Panc1 (cell line): ENCODE results near the gene CNPY3. TPM values are rescaled to one million over a fixed set of nuclear protein-coding genes. Genes with fewer than 3 reads are reported as not detected.

Source experiments
- ATAC-seq: fragments of 200-7000 bp; cut with Tn5 transposase; 2 replicates; pipeline ENCODE4 v1.9.1; 2020; ENCODE audit warnings: mild to moderate bottlenecking, moderate library complexity
- BruUV-seq: library from RNA; stranded (reverse); fragments of 400-500 nt; replicated peaks from 2 replicates; lab custom pipeline; 2021; lab: Mats Ljungman, UMichigan
- CTCF ChIA-PET: fragments of 300-600 bp; sonication (Branson Sonifier 250); formaldehyde crosslinking; loops from one replicate; lab custom pipeline; 2022; ENCODE audit warnings: antibody characterized with exemption; lab: Charles Lee
- POLR2A ChIA-PET: fragments of 300-600 bp; sonication (Branson Sonifier 250); formaldehyde crosslinking; loops from one replicate; lab custom pipeline; 2022; ENCODE audit warnings: antibody characterized with exemption; lab: Charles Lee
- DNase-seq: peaks from one replicate; pipeline ENCODE4 v3.0.0-alpha.2; 2010; ENCODE audit warnings: low read depth, low spot score
- H3K27ac ChIP-seq: 2 replicates; pipeline ENCODE4 v1.5.1; 2011; ENCODE audit warnings: mild to moderate bottlenecking, low read length, inconsistent platforms
- H3K27me3 ChIP-seq: fragments of 200-500 bp; sonication (Bioruptor generic); 2 replicates; pipeline ENCODE4 v1.6.0; 2014; ENCODE audit warnings: low read length, inconsistent platforms; ENCODE audit not compliant: control insufficient read depth, insufficient read depth
- H3K36me3 ChIP-seq: fragments of 200-500 bp; sonication (Bioruptor generic); 2 replicates; pipeline ENCODE4 v1.5.1; 2014; ENCODE audit warnings: inconsistent platforms, mild to moderate bottlenecking, low read length, moderate library complexity; ENCODE audit not compliant: control insufficient read depth, insufficient read depth
- H3K4me1 ChIP-seq: 2 replicates; pipeline ENCODE4 v1.5.1; 2011; ENCODE audit warnings: inconsistent platforms, mild to moderate bottlenecking, low read length, moderate library complexity; ENCODE audit not compliant: control insufficient read depth, insufficient read depth
- H3K4me3 ChIP-seq, 2 experiments: 2 replicates each; pipeline ENCODE4 v1.5.1; 2011 to 2012; ENCODE audit warnings: low read depth in 2 of 2, low read length in 2 of 2, mild to moderate bottlenecking in 2 of 2, inconsistent platforms in 1 of 2, moderate library complexity in 1 of 2
- H3K9me3 ChIP-seq: fragments of 200-500 bp; sonication (Bioruptor generic); 2 replicates; pipeline ENCODE4 v1.5.1; 2014; ENCODE audit warnings: low read depth, mild to moderate bottlenecking, inconsistent platforms, low read length, moderate library complexity; ENCODE audit not compliant: control insufficient read depth, insufficient read depth
- POLR2AphosphoS5 ChIP-seq: IDR thresholded peaks from 2 replicates; pipeline ENCODE4 v1.6.1; 2012; ENCODE audit warnings: mild to moderate bottlenecking, low read depth, low read length, moderate library complexity
- SIN3A ChIP-seq: IDR thresholded peaks from 2 replicates; pipeline ENCODE4 v1.6.1; 2012; ENCODE audit warnings: low read depth, mild to moderate bottlenecking, low read length, moderate library complexity, borderline replicate concordance; ENCODE audit not compliant: insufficient read depth
- in situ Hi-C: cut with HindIII; loops from 2 replicates; pipeline ENCODE4 v1.10.0; 2016; ENCODE audit warnings: low sequenced_read_pairs, low pct_unique_long_range_greater_than_20kb
- intact Hi-C: fragments of 100-400 bp; cut with micrococcal nuclease; formaldehyde crosslinking; loops from one replicate; pipeline ENCODE4 v1.10.0; 2022; ENCODE audit not compliant: unreplicated experiment
- total RNA-seq: library from RNA; stranded (reverse); gene quantifications from one replicate; pipeline ENCODE4 v1.2.1, GENCODE V29; 2021; ENCODE audit not compliant: unreplicated experiment
- TF ChIP-seq, protein P1 (sequence below), 2 experiments: IDR thresholded peaks; 2 replicates each; pipeline ENCODE4 v1.6.1; 2011 to 2012; ENCODE audit warnings: low read depth in 2 of 2, control low read depth in 1 of 2, low read length in 1 of 2, mild to moderate bottlenecking in 1 of 2, moderate library complexity in 1 of 2; ENCODE audit not compliant: insufficient read depth in 1 of 2
- TF ChIP-seq, protein P2 (sequence below): fragments of 450-650 bp; IDR thresholded peaks from 2 replicates; pipeline ENCODE4 v1.5.1; 2017; ENCODE audit warnings: mild to moderate bottlenecking

Gene CNPY3
- total RNA-seq, 1 experiment from 2014 or later: 72.8 TPM

DNA sequence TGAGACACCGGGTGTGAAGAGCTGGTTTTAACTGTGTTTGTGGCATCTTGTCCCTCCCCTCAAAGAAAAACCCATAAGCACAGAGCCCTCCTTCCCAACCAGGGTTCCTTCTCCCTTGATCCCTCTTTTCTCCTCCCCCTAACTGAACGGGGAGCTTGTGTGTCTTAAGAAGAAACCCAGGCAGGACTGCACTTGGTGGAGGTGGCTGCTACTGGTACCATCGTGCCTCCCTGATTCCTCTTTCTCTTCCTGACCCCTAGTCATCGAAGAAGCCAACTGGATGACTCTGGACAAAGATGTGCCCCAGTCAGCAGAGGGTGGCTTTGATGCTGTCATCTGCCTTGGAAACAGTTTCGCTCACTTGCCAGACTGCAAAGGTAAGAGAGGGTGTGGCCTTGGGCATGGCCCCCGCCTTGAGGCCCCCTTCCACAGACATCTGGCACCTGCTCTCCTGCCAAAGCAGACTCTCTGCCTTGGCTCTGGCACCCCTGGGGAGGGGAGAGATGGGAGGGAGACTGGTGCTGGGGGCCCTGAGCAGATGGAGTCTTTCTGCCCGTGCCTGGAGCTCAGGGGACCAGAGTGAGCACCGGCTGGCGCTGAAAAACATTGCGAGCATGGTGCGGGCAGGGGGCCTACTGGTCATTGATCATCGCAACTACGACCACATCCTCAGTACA lies 33.4 kb downstream of the CNPY3 start:
- in situ Hi-C loops: no loop called here
- peaks cover 7% of the 10 kb centered on the region for H3K4me1 ChIP-seq
- no TSS peak for BruUV-seq

DNA sequence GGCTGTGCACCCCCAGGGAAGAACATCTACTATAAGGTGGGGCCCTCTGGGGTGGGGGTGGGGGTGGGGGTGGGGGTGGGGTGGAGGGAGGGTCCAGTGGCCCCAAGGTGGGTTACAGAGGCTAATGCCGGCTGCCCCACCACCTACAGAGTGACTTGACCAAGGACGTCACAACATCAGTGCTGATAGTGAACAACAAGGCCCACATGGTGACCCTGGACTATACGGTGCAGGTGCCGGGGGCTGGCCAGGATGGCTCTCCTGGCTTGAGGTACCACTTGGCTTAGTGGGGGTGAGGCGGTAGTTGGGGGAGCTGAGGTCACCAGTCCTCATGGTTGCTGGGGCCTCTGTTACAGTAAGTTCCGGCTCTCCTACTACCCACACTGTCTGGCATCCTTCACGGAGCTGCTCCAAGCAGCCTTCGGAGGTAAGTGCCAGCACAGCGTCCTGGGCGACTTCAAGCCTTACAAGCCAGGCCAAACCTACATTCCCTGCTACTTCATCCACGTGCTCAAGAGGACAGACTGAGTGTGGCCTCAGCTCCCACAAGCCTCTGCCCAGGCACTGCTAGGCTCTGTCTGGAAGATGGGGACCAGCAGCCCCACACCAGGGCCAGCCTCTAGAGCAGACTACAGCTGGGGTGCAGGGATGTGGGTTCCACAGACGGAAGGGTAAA lies 34.0 kb downstream of the CNPY3 start:
- no peaks in the 10 kb centered on the region for H3K27me3 ChIP-seq
- BruUV-seq: no TSS peak
- intact Hi-C loops: loop anchor here (10.0 kb wide), 1 partner anchor 59 kb away; no protein-coding TSS in a partner anchor
- TF ChIP-seq, protein P1, sequence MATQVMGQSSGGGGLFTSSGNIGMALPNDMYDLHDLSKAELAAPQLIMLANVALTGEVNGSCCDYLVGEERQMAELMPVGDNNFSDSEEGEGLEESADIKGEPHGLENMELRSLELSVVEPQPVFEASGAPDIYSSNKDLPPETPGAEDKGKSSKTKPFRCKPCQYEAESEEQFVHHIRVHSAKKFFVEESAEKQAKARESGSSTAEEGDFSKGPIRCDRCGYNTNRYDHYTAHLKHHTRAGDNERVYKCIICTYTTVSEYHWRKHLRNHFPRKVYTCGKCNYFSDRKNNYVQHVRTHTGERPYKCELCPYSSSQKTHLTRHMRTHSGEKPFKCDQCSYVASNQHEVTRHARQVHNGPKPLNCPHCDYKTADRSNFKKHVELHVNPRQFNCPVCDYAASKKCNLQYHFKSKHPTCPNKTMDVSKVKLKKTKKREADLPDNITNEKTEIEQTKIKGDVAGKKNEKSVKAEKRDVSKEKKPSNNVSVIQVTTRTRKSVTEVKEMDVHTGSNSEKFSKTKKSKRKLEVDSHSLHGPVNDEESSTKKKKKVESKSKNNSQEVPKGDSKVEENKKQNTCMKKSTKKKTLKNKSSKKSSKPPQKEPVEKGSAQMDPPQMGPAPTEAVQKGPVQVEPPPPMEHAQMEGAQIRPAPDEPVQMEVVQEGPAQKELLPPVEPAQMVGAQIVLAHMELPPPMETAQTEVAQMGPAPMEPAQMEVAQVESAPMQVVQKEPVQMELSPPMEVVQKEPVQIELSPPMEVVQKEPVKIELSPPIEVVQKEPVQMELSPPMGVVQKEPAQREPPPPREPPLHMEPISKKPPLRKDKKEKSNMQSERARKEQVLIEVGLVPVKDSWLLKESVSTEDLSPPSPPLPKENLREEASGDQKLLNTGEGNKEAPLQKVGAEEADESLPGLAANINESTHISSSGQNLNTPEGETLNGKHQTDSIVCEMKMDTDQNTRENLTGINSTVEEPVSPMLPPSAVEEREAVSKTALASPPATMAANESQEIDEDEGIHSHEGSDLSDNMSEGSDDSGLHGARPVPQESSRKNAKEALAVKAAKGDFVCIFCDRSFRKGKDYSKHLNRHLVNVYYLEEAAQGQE (IDR thresholded peaks at IDR 0.05; ENCODE audit: insufficient read depth in 1 of 2, low read depth in 2 of 2, low read length in 1 of 2): no peak
- TF ChIP-seq, protein P2, sequence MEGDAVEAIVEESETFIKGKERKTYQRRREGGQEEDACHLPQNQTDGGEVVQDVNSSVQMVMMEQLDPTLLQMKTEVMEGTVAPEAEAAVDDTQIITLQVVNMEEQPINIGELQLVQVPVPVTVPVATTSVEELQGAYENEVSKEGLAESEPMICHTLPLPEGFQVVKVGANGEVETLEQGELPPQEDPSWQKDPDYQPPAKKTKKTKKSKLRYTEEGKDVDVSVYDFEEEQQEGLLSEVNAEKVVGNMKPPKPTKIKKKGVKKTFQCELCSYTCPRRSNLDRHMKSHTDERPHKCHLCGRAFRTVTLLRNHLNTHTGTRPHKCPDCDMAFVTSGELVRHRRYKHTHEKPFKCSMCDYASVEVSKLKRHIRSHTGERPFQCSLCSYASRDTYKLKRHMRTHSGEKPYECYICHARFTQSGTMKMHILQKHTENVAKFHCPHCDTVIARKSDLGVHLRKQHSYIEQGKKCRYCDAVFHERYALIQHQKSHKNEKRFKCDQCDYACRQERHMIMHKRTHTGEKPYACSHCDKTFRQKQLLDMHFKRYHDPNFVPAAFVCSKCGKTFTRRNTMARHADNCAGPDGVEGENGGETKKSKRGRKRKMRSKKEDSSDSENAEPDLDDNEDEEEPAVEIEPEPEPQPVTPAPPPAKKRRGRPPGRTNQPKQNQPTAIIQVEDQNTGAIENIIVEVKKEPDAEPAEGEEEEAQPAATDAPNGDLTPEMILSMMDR: no peak
- TF ChIP-seq SIN3A: no peak
- no peak for TF ChIP-seq POLR2AphosphoS5
- H3K4me1 ChIP-seq: peaks cover 7% of the 10 kb centered on the region
- no peak for ATAC-seq
- DNase-seq: no peak
- no peak overlapping the region for H3K4me3 ChIP-seq
- peaks cover 6% of the 10 kb centered on the region; the same call in 1 of the 2 replicates for H3K36me3 ChIP-seq
- ChIA-PET POLR2A (no interaction called here), CTCF (no interaction called here)
- H3K9me3 ChIP-seq: no peaks in the 10 kb centered on the region
- in situ Hi-C loops: no loop called here
- H3K27ac ChIP-seq: no peak overlapping the region

More for the DNA sequence above, 33.4 kb downstream of the CNPY3 start:
- CTCF ChIA-PET: no interaction called here
- Histone ChIP-seq H3K27ac (no peak overlapping the region), H3K9me3 (no peaks in the 10 kb centered on the region), H3K4me3 (no peak overlapping the region), H3K27me3 (no peaks in the 10 kb centered on the region), H3K36me3 (peaks cover 6% of the 10 kb centered on the region; the same call in 1 of the 2 replicates)
- intact Hi-C loops: loop anchor here (10.0 kb wide), 1 partner anchor 58 kb away; no protein-coding TSS in a partner anchor
- POLR2A ChIA-PET: interaction anchor here (0.6 kb wide), 1 partner anchor 8 kb away, joined by 4 read pairs; no protein-coding TSS in a partner anchor
- no peak for DNase-seq
- TF ChIP-seq, protein P1 (IDR thresholded peaks at IDR 0.05; ENCODE audit: insufficient read depth in 1 of 2, low read depth in 2 of 2, low read length in 1 of 2): no peak
- TF ChIP-seq, protein P2: no peak
- ATAC-seq: no peak
